ENCODE data around the gene RIN3. TPM values are rescaled to one million over a fixed set of nuclear protein-coding genes. Genes with fewer than 3 reads are reported as not detected.

RIN3 gene
- total RNA-seq, 1 donor from 2014 or later, result 28.0 TPM

DNA sequence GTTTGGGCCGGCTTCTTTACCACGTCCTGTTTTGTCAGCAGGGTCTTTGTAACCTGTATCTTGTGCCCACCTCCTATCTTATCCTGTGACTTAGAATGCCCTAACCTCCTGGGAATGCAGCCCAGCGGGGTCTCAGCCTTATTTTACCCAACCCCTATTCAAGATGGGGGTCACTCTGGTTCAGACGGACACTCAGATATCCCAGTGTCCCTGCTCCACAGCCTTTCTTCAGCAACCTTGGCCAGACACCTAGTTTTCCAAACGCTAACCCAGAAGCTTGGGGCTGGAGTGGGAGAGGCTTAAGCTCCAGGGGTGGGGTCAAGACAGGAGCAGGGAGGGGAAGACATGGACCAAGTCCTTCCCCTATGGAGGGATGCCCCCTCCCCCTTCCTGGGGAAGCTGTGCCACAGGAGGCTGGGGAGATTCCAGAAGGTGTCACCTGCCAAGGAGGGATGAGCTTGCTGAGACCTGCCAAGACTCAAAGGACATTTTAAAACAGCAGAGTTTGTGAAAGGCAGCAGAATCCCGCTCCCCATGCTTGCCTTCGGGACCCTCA, 62.2 kb downstream of the RIN3 start:
- H3K9ac ChIP-seq (ENCODE audit: low read length), result no peak overlapping the region
- no peak overlapping the region for H3K4me3 Mint-ChIP-seq (ENCODE audit: unreplicated experiment)
- H3K9me3 Mint-ChIP-seq (ENCODE audit: unreplicated experiment), result no peaks in the 10 kb centered on the region
- H3K36me3 Mint-ChIP-seq (ENCODE audit: low read depth, unreplicated experiment), result peaks cover 40% of the 10 kb centered on the region
- no peak overlapping the region for H2AFZ ChIP-seq (ENCODE audit: low read depth, low read length)
- H3K4me2 ChIP-seq (ENCODE audit: low read length), result no peak overlapping the region
- H3K4me1 Mint-ChIP-seq (ENCODE audit: low read depth, unreplicated experiment), result peaks cover 2% of the 10 kb centered on the region
- no peaks in the 10 kb centered on the region for H3K9me3 ChIP-seq (ENCODE audit: insufficient read depth, low read depth, low read length)
- H3K4me3 ChIP-seq (ENCODE audit: insufficient read depth, low read depth, low read length), result no peak overlapping the region
- DNase-seq (ENCODE audit: low read depth) (no peak), FAIRE-seq (no peak)
- no peaks in the 10 kb centered on the region for H3K79me2 ChIP-seq (ENCODE audit: insufficient read depth, low read length)
- H4K20me1 ChIP-seq (ENCODE audit: insufficient read depth, low read length), result peaks cover 19% of the 10 kb centered on the region
- H3K4me1 ChIP-seq (ENCODE audit: insufficient read depth, low read length), result no peaks in the 10 kb centered on the region
- H3K27me3 Mint-ChIP-seq (ENCODE audit: low read depth, unreplicated experiment), result no peaks in the 10 kb centered on the region
- no peak overlapping the region for H3K27ac ChIP-seq (ENCODE audit: low read depth, low read length)
- H3K27ac Mint-ChIP-seq (ENCODE audit: unreplicated experiment), result no peak overlapping the region
- TF ChIP-seq, protein P1, sequence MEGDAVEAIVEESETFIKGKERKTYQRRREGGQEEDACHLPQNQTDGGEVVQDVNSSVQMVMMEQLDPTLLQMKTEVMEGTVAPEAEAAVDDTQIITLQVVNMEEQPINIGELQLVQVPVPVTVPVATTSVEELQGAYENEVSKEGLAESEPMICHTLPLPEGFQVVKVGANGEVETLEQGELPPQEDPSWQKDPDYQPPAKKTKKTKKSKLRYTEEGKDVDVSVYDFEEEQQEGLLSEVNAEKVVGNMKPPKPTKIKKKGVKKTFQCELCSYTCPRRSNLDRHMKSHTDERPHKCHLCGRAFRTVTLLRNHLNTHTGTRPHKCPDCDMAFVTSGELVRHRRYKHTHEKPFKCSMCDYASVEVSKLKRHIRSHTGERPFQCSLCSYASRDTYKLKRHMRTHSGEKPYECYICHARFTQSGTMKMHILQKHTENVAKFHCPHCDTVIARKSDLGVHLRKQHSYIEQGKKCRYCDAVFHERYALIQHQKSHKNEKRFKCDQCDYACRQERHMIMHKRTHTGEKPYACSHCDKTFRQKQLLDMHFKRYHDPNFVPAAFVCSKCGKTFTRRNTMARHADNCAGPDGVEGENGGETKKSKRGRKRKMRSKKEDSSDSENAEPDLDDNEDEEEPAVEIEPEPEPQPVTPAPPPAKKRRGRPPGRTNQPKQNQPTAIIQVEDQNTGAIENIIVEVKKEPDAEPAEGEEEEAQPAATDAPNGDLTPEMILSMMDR (IDR thresholded peaks at IDR 0.05; ENCODE audit: insufficient read depth, low read depth, low read length), result no peak
- no peaks in the 10 kb centered on the region for H3K27me3 ChIP-seq (ENCODE audit: insufficient read depth, low read length)
- no peaks in the 10 kb centered on the region for H3K36me3 ChIP-seq (ENCODE audit: insufficient read depth, low read length)

DNA sequence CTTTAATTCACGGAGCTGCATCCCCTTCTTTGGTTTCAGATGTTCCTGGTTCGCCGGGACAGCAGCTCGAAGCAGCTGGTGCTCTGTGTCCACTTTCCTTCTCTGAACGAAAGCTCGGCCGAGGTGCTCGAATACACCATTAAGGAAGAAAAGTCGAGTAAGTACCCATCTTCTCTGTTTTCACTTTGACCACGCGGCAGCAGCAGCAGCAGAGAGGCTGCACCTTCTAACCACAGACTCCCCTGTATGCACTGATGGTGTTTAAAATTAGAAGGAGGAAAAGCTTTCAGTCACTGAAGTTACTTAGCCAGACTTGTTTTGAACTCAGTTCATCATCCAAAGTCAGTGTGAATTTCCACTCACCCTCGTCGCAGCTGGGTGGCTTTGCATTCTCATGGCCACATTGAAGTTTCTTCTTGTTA, 63.8 kb downstream of the RIN3 start:
- no peak for FAIRE-seq

DNA sequence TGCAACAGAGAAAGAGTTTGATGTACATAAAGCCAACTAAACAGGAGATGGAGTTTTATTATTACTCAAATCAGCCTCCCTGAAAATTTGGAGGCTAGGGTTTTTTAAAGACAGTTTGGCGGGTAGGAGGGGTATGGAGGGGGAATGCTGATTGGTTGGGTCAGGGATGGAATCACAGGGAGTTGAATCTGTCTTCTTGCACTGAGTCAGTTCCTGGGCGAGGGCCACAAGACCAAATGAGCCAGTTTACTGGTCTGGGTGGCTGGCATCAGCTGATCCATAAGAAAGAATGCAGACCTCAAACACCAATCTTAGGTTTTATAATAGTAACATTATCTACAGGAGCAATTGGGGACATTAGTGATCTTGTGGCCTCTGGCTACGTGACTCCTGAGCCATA, 64.9 kb downstream of the RIN3 start:
- no peak for FAIRE-seq
- H3K79me2 ChIP-seq (ENCODE audit: insufficient read depth, low read length), result no peaks in the 10 kb centered on the region
- no peaks in the 10 kb centered on the region for H3K4me1 ChIP-seq (ENCODE audit: insufficient read depth, low read length)
- H3K36me3 Mint-ChIP-seq (ENCODE audit: low read depth, unreplicated experiment), result peaks cover 51% of the 10 kb centered on the region
- H4K20me1 ChIP-seq (ENCODE audit: insufficient read depth, low read length), result peaks cover 10% of the 10 kb centered on the region
- H3K9ac ChIP-seq (ENCODE audit: low read length), result no peak overlapping the region
- peaks cover 2% of the 10 kb centered on the region for H3K4me1 Mint-ChIP-seq (ENCODE audit: low read depth, unreplicated experiment)
- no peak overlapping the region for H3K27ac Mint-ChIP-seq (ENCODE audit: unreplicated experiment)
- no peak overlapping the region for H3K4me3 ChIP-seq (ENCODE audit: insufficient read depth, low read depth, low read length)
- no peaks in the 10 kb centered on the region for H3K27me3 ChIP-seq (ENCODE audit: insufficient read depth, low read length)
- TF ChIP-seq EZH2 (IDR thresholded peaks at IDR 0.05; ENCODE audit: insufficient read depth, low read length), result no peak
- TF ChIP-seq, protein P1 (IDR thresholded peaks at IDR 0.05; ENCODE audit: insufficient read depth, low read depth, low read length), result no peak
- H3K27me3 Mint-ChIP-seq (ENCODE audit: low read depth, unreplicated experiment), result no peaks in the 10 kb centered on the region
- peaks cover under 1% of the 10 kb centered on the region for H3K9me3 Mint-ChIP-seq (ENCODE audit: unreplicated experiment)
- peak; percentile 61 for DNase-seq (ENCODE audit: low read depth)
- no peaks in the 10 kb centered on the region for H3K36me3 ChIP-seq (ENCODE audit: insufficient read depth, low read length)
- H3K27ac ChIP-seq (ENCODE audit: low read depth, low read length), result no peak overlapping the region
- no peak overlapping the region for H2AFZ ChIP-seq (ENCODE audit: low read depth, low read length)
- no peak overlapping the region for H3K4me3 Mint-ChIP-seq (ENCODE audit: unreplicated experiment)
- H3K4me2 ChIP-seq (ENCODE audit: low read length), result no peak overlapping the region
- no peaks in the 10 kb centered on the region for H3K9me3 ChIP-seq (ENCODE audit: insufficient read depth, low read depth, low read length)

More for the DNA sequence above, 63.8 kb downstream of the RIN3 start:
- H3K4me1 ChIP-seq (ENCODE audit: insufficient read depth, low read length), result no peaks in the 10 kb centered on the region
- H3K9me3 Mint-ChIP-seq (ENCODE audit: unreplicated experiment), result no peaks in the 10 kb centered on the region
- no peak overlapping the region for H3K4me3 ChIP-seq (ENCODE audit: insufficient read depth, low read depth, low read length)
- no peaks in the 10 kb centered on the region for H3K27me3 Mint-ChIP-seq (ENCODE audit: low read depth, unreplicated experiment)
- no peaks in the 10 kb centered on the region for H3K79me2 ChIP-seq (ENCODE audit: insufficient read depth, low read length)
- H3K36me3 ChIP-seq (ENCODE audit: insufficient read depth, low read length), result no peaks in the 10 kb centered on the region
- H3K36me3 Mint-ChIP-seq (ENCODE audit: low read depth, unreplicated experiment), result peaks cover 44% of the 10 kb centered on the region
- no peak overlapping the region for H3K4me3 Mint-ChIP-seq (ENCODE audit: unreplicated experiment)
- TF ChIP-seq, protein P1 (IDR thresholded peaks at IDR 0.05; ENCODE audit: insufficient read depth, low read depth, low read length), result no peak
- TF ChIP-seq EZH2 (IDR thresholded peaks at IDR 0.05; ENCODE audit: insufficient read depth, low read length), result no peak
- no peak overlapping the region for H3K27ac Mint-ChIP-seq (ENCODE audit: unreplicated experiment)
- H3K9ac ChIP-seq (ENCODE audit: low read length), result no peak overlapping the region
- no peak for DNase-seq (ENCODE audit: low read depth)
- no peak overlapping the region for H3K4me2 ChIP-seq (ENCODE audit: low read length)
- no peak overlapping the region for H2AFZ ChIP-seq (ENCODE audit: low read depth, low read length)
- H3K27me3 ChIP-seq (ENCODE audit: insufficient read depth, low read length), result no peaks in the 10 kb centered on the region
- H3K9me3 ChIP-seq (ENCODE audit: insufficient read depth, low read depth, low read length), result no peaks in the 10 kb centered on the region
- peaks cover 18% of the 10 kb centered on the region for H4K20me1 ChIP-seq (ENCODE audit: insufficient read depth, low read length)
- H3K4me1 Mint-ChIP-seq (ENCODE audit: low read depth, unreplicated experiment), result peaks cover 2% of the 10 kb centered on the region
- H3K27ac ChIP-seq (ENCODE audit: low read depth, low read length), result no peak overlapping the region

All from astrocyte (in vitro differentiated cells and primary cell).